Astrocyte of the cerebellum (primary cell): ENCODE results near the gene PRMT2.
"Not testable (repeated sequence)": the region's sequence is repeated elsewhere in the genome, so short reads cannot be mapped to it uniquely, and the experiment has no call there.

Source experiments
- DNase-seq: peaks from one replicate; pipeline ENCODE4 v3.0.0-alpha.2; 2011; ENCODE audit warnings: low read depth
- H3K4me3 ChIP-seq: 2 replicates; pipeline ENCODE4 v1.5.1; 2011; ENCODE audit warnings: mild to moderate bottlenecking, low read depth, low read length, moderate library complexity
- in situ Hi-C: cut with HindIII; loops from 2 replicates; pipeline ENCODE4 v1.10.0; 2017; ENCODE audit warnings: low sequenced_read_pairs
- TF ChIP-seq, protein P1 (sequence below): IDR thresholded peaks from 2 replicates; pipeline ENCODE4 v1.5.1; 2012; ENCODE audit warnings: low read length, low read depth, moderate library complexity, mild to moderate bottlenecking; ENCODE audit errors: missing control alignments

Gene PRMT2

DNA sequence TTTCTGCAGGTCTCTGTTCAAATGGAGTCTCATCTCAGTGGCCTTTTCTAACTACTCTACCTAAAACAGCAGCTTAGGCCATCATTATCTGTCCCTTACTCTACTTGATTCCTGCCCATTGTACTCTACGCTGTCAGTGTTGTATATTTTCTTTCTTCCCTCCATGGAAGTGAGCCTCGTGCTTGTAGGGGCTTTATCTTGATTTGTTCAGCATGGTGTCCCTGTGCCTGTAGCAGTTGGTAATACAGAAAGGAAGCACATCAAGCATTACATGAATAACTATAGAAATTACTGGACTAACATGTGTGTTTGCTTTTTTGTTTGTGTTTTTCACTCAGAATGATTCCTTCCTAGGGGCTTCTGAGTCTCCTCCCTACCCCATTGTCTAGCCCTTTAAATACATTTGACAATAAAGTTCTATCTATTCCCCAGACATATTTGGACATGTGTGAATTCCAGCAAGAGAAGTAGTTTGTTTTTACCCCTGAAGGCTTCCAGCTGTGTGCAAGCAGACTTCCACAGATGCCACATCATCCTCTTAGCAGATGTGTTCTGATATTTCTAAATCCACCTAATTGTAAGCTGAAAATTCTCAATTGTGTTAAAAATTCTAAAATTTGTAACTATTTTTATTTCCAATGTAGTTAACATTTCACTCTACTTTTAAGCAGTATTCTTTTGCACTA, 40.3 kb downstream of the PRMT2 start:
- TF ChIP-seq, protein P1, sequence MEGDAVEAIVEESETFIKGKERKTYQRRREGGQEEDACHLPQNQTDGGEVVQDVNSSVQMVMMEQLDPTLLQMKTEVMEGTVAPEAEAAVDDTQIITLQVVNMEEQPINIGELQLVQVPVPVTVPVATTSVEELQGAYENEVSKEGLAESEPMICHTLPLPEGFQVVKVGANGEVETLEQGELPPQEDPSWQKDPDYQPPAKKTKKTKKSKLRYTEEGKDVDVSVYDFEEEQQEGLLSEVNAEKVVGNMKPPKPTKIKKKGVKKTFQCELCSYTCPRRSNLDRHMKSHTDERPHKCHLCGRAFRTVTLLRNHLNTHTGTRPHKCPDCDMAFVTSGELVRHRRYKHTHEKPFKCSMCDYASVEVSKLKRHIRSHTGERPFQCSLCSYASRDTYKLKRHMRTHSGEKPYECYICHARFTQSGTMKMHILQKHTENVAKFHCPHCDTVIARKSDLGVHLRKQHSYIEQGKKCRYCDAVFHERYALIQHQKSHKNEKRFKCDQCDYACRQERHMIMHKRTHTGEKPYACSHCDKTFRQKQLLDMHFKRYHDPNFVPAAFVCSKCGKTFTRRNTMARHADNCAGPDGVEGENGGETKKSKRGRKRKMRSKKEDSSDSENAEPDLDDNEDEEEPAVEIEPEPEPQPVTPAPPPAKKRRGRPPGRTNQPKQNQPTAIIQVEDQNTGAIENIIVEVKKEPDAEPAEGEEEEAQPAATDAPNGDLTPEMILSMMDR: no peak
- in situ Hi-C loops: no loop called here
- H3K4me3 ChIP-seq: no peak overlapping the region
- DNase-seq: no peak

DNA sequence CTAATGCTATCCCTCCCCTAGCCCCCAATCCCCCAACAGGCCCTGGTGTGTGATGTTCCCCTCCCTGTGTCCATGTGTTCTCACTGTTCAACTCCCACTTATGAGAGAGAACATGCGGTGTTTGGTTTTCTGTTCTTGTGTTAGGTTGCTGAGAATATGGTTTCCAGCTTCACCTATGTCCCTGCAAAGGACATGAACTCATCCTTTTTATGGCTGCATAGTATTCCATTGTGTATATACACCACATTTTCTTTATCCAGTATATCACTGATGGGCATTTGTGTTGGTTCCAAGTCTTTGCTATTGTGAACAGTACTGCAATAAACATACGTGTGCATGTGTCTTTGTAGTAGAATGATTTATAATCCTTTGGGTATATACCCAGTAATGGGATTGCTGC, 41.1 kb downstream of the PRMT2 start:
- in situ Hi-C loops, DNase-seq: not testable (repeated sequence)

DNA sequence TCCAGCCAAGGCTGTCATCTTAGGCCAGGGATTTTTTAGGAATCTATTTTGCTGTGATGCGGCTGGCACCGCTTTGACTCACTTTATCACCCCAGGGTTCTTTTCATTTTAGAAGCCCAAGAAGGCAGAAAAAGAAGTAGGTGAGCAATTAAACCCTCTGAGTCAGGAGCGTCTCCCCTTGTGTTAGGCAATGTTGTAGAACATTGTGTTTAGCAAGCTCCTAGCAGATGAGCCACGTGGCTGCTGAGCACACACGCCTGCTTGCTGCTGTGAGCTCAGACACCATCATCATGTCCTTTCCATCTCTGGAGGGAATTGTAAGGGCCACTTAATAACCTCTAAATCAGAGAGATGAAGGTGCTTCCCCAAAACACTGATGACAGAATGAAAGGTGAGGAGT, 46.1 kb downstream of the PRMT2 start:
- in situ Hi-C loops: not testable (repeated sequence)

More for the DNA sequence above, 41.1 kb downstream of the PRMT2 start:
- H3K4me3 ChIP-seq: not testable (repeated sequence)

DNA sequence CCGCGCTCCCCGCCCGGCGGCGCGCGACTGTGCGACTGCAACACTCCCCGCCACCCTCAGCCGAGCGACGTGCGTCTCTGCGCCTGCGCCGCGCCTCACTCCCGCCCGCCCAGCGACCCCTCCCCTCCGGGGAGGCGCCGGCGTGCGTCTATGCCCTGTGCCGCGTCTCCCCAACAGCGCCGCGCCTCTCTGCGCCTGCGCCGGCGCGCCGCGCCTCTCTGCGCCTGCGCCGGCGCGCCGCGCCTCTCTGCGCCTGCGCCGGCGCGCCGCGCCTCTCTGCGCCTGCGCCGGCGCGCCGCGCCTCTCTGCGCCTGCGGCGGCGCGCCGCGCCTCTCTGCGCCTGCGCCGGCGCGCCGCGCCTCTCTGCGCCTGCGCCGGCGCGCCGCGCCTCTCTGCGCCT, 63.2 kb downstream of the PRMT2 start:
- in situ Hi-C loops, H3K4me3 ChIP-seq, DNase-seq: not testable (repeated sequence)

More for the DNA sequence above, 46.1 kb downstream of the PRMT2 start:
- not testable (repeated sequence) for DNase-seq, H3K4me3 ChIP-seq

DNA sequence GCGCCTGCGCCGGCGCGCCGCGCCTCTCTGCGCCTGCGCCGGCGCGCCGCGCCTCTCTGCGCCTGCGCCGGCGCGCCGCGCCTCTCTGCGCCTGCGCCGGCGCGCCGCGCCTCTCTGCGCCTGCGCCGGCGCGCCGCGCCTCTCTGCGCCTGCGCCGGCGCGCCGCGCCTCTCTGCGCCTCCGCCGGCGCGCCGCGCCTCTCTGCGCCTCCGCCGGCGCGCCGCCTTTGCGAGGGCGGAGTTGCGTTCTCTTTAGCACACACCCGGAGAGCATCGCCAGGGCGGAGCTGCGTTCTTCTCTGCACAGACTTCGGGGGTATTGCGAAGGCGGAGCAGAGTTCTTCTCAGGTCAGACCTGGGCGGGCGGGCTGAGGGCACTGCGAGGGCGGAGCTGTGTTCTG, 63.6 kb downstream of the PRMT2 start:
- in situ Hi-C loops, H3K4me3 ChIP-seq, DNase-seq: not testable (repeated sequence)
